ENCODE results near the gene TRPM7. TPM values are rescaled to one million over a fixed set of nuclear protein-coding genes. Genes with fewer than 3 reads are reported as not detected.

The TRPM7 gene
- total and polyA plus RNA-seq, 2 of the 13 experiments (the other 11 are each of a cell fraction or from before 2014, with no cell fraction given) = 11.0 to 36.0 TPM

DNA sequence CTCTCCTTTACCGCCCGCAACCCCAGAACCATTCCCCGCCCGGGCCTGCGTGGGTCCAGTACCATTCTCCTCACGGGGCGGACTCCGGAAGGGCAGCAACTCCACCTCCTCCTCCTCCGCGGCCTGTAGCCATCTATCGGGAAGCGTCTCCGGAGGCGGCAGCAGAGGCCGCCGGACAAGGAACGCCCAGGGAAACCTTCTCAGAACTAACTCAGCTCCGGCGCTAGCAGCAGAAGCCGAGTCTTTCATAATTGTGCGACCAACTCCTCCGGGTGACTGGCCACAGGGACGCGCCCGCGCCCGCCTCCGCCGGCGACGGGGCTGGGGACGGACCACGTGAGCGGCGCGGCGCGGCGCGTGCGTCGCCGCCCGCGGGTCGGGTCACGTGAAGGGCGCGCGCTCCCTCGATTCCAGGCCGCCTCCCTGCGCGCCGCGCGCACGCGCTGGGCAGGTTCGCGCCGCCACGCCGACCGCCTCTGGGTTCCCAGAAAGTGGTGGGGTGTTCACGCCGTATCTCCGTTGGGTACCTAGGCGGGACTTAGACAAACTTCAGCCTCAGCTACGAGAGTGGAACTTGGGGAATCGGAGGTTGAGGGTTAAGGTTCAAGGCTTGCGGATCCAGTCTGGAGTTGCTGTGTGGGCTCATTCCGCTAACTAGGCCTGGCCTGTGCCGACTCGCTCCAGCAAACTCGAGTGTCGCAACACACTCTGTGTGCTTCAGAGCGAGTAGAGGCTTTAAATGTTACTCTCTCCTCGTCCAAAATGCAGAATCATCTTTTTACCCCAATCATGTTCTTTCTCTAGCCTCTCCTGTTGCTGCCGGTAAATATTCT, at the start of gene TRPM7 (continued):
- TF ChIP-seq ZNF34 (CRISPR knock-in tag; IDR thresholded peaks at IDR 0.05; ENCODE audit: borderline replicate concordance) (0 out of 2 replicates have a peak, but pooled peaks have one; percentile 69), RXRB (CRISPR knock-in tag; IDR thresholded peaks at IDR 0.05; ENCODE audit: borderline replicate concordance) (no peak), ZNF143 (CRISPR knock-in tag; IDR thresholded peaks at IDR 0.05) (no peak), PRDM4 (CRISPR knock-in tag; IDR thresholded peaks at IDR 0.05; ENCODE audit: borderline replicate concordance) (no peak), ZKSCAN1 (IDR thresholded peaks at IDR 0.05; ENCODE audit: low read length) (no peak), NCOA1 (CRISPR knock-in tag; IDR thresholded peaks at IDR 0.05) (no peak), ZBTB33 (CRISPR knock-in tag; IDR thresholded peaks at IDR 0.05) (peak; percentile 33; the same call in 1 of the 2 replicates), GRHL1 (CRISPR knock-in tag; conservative IDR thresholded peaks at IDR 0.05) (no peak), ZNF570 (CRISPR knock-in tag; IDR thresholded peaks at IDR 0.05; ENCODE audit: borderline replicate concordance) (no peak), ZSCAN31 (CRISPR knock-in tag; IDR thresholded peaks at IDR 0.05; ENCODE audit: low read depth) (peak; percentile 11; the same call in 1 of the 2 replicates), ZNF205 (CRISPR knock-in tag; IDR thresholded peaks at IDR 0.05) (peak; percentile 57; the same call in 1 of the 2 replicates), ZNF260 (CRISPR knock-in tag; IDR thresholded peaks at IDR 0.05; ENCODE audit: borderline replicate concordance, low read depth) (no peak), KLF6 (CRISPR knock-in tag; IDR thresholded peaks at IDR 0.05) (no peak; the same call in 1 of the 2 replicates), FOXA1 (IDR thresholded peaks at IDR 0.05) (no peak), FOXA1 (CRISPR knock-in tag; IDR thresholded peaks at IDR 0.05) (0 out of 2 replicates have a peak, but pooled peaks have one; percentile 9), TARDBP (CRISPR knock-in tag; IDR thresholded peaks at IDR 0.05) (peak; percentile 9; the same call in 1 of the 2 replicates), RAD51 (IDR thresholded peaks at IDR 0.05; ENCODE audit: borderline replicate concordance) (no peak), ZNF17 (CRISPR knock-in tag; IDR thresholded peaks at IDR 0.05) (no peak)
- TF ChIP-seq, protein P1, sequence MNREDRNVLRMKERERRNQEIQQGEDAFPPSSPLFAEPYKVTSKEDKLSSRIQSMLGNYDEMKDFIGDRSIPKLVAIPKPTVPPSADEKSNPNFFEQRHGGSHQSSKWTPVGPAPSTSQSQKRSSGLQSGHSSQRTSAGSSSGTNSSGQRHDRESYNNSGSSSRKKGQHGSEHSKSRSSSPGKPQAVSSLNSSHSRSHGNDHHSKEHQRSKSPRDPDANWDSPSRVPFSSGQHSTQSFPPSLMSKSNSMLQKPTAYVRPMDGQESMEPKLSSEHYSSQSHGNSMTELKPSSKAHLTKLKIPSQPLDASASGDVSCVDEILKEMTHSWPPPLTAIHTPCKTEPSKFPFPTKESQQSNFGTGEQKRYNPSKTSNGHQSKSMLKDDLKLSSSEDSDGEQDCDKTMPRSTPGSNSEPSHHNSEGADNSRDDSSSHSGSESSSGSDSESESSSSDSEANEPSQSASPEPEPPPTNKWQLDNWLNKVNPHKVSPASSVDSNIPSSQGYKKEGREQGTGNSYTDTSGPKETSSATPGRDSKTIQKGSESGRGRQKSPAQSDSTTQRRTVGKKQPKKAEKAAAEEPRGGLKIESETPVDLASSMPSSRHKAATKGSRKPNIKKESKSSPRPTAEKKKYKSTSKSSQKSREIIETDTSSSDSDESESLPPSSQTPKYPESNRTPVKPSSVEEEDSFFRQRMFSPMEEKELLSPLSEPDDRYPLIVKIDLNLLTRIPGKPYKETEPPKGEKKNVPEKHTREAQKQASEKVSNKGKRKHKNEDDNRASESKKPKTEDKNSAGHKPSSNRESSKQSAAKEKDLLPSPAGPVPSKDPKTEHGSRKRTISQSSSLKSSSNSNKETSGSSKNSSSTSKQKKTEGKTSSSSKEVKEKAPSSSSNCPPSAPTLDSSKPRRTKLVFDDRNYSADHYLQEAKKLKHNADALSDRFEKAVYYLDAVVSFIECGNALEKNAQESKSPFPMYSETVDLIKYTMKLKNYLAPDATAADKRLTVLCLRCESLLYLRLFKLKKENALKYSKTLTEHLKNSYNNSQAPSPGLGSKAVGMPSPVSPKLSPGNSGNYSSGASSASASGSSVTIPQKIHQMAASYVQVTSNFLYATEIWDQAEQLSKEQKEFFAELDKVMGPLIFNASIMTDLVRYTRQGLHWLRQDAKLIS (CRISPR knock-in tag; IDR thresholded peaks at IDR 0.05) = no peak
